A549 (cell line): ENCODE results near the gene ADCY10.
"Not testable (repeated sequence)": the region's sequence is repeated elsewhere in the genome, so short reads cannot be mapped to it uniquely, and the experiment has no call there.

ENCODE experiments used
- POLR2A ChIP-seq: IDR thresholded peaks from 2 replicates; pipeline ENCODE4 v1.6.1; 2012; ENCODE audit warnings: mild to moderate bottlenecking, low read length
- TF ChIP-seq, protein P1 (sequence below): fragments of 450-650 bp; IDR thresholded peaks from 2 replicates; pipeline ENCODE4 v1.6.1; 2014; ENCODE audit warnings: antibody characterized with exemption

DNA sequence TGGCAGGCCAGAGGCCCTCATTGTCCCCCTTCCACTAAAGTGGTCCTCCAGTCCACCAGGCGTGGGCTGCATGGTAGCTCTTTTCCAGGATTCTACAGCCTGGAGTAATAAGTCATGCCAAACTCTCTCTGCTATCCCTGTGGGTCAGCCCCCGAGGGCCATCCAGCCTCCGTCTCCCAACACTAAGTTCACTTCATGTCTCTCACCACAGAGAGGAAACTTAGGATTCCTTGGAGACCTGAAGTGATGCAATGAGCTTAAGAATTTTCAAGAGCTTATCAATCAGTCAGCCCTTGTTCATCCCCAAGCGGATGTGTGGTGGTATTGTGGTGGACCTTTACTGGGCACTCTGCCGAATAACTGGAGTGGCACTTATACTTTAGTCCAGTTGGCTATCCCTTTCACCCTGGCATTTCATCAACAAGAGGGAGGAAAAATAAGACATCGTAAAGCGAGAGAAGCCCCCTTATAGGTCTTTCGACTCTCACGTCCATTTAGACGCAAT lies 48.1 kb downstream of the ADCY10 start:
- TF ChIP-seq, protein P1, sequence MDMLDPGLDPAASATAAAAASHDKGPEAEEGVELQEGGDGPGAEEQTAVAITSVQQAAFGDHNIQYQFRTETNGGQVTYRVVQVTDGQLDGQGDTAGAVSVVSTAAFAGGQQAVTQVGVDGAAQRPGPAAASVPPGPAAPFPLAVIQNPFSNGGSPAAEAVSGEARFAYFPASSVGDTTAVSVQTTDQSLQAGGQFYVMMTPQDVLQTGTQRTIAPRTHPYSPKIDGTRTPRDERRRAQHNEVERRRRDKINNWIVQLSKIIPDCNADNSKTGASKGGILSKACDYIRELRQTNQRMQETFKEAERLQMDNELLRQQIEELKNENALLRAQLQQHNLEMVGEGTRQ: not testable (repeated sequence)
- TF ChIP-seq POLR2A: not testable (repeated sequence)
